ENCODE data around the gene EDC3. TPM values are rescaled to one million over a fixed set of nuclear protein-coding genes. Genes with fewer than 3 reads are reported as not detected.
"Not testable (repeated sequence)": the region's sequence is repeated elsewhere in the genome, so short reads cannot be mapped to it uniquely, and the experiment has no call there.

Gene EDC3
- total RNA-seq, 1 experiment from 2014 or later = 16.7 TPM

- DNase-seq (ENCODE audit: low read depth) = no peak
Measured at GRCh38 chr15:74612677-74613076, 83.1 kb downstream of the EDC3 start.

- DNase-seq (ENCODE audit: low read depth) = no peak
Measured at GRCh38 chr15:74611834-74612233, 84.0 kb downstream of the EDC3 start.

- DNase-seq (ENCODE audit: low read depth) = no peak
Measured at GRCh38 chr15:74611341-74611740, 84.5 kb downstream of the EDC3 start.

GRCh38 chr15:74610302-74610951, 85.4 kb downstream of the EDC3 start:
- DNase-seq (ENCODE audit: low read depth) = no peak

GRCh38 chr15:74609938-74610301, 85.9 kb downstream of the EDC3 start:
- DNase-seq (ENCODE audit: low read depth) = no peak

GRCh38 chr15:74608786-74609185, 87.0 kb downstream of the EDC3 start:
- no peak for DNase-seq (ENCODE audit: low read depth)

GRCh38 chr15:74605795-74606150, 90.1 kb downstream of the EDC3 start:
- no peak for DNase-seq (ENCODE audit: low read depth)

- DNase-seq (ENCODE audit: low read depth) = no peak
Measured at GRCh38 chr15:74604983-74605794, 90.6 kb downstream of the EDC3 start.

GRCh38 chr15:74603789-74604705, 91.8 kb downstream of the EDC3 start:
- no peak for DNase-seq (ENCODE audit: low read depth)

- DNase-seq (ENCODE audit: low read depth) = no peak
Measured at GRCh38 chr15:74603026-74603788, 92.6 kb downstream of the EDC3 start.

- no peak for DNase-seq (ENCODE audit: low read depth)
Measured at GRCh38 chr15:74599156-74599555, 96.7 kb downstream of the EDC3 start.

- no peak for DNase-seq (ENCODE audit: low read depth)
Measured at GRCh38 chr15:74598126-74598842, 97.5 kb downstream of the EDC3 start.

GRCh38 chr15:74597146-74597705, 98.6 kb downstream of the EDC3 start:
- not testable (repeated sequence) for DNase-seq (ENCODE audit: low read depth)

GRCh38 chr15:74596736-74597135, 99.1 kb downstream of the EDC3 start:
- not testable (repeated sequence) for DNase-seq (ENCODE audit: low read depth)

- DNase-seq (ENCODE audit: low read depth) = no peak
Measured at GRCh38 chr15:74595271-74595670, 100.6 kb downstream of the EDC3 start.

GRCh38 chr15:74594455-74594854, 101.4 kb downstream of the EDC3 start:
- no peak for DNase-seq (ENCODE audit: low read depth)

- DNase-seq (ENCODE audit: low read depth) = no peak
Measured at GRCh38 chr15:74593122-74593521, 102.7 kb downstream of the EDC3 start.

GRCh38 chr15:74592222-74592621, 103.6 kb downstream of the EDC3 start:
- no peak for DNase-seq (ENCODE audit: low read depth)

- DNase-seq (ENCODE audit: low read depth) = no peak
Measured at GRCh38 chr15:74589826-74590225, 106.0 kb downstream of the EDC3 start.

- DNase-seq (ENCODE audit: low read depth) = no peak
Measured at GRCh38 chr15:74585857-74586256, 110.0 kb downstream of the EDC3 start.

Data from HT1080 (cell line).